SK-N-SH (cell line): ENCODE measurements around the gene RAD51B.

Experiments
- NRF1 ChIP-seq: IDR thresholded peaks from 2 replicates; pipeline ENCODE4 v1.6.1; 2012; ENCODE audit warnings: low read depth, mild to moderate bottlenecking, low read length
- TAF1 ChIP-seq: IDR thresholded peaks from 2 replicates; pipeline ENCODE4 v1.6.1; 2012; ENCODE audit warnings: low read depth, mild to moderate bottlenecking, low read length, moderate library complexity, borderline replicate concordance
- TCF12 ChIP-seq: IDR thresholded peaks from 2 replicates; pipeline ENCODE4 v1.4.0; 2012
- TF ChIP-seq, protein P1 (sequence below): fragments of 200-600 bp; sonication (generic); IDR thresholded peaks from 2 replicates; pipeline ENCODE4 v1.6.1; 2017; ENCODE audit warnings: antibody characterized with exemption, mild to moderate bottlenecking, moderate library complexity

DNA sequence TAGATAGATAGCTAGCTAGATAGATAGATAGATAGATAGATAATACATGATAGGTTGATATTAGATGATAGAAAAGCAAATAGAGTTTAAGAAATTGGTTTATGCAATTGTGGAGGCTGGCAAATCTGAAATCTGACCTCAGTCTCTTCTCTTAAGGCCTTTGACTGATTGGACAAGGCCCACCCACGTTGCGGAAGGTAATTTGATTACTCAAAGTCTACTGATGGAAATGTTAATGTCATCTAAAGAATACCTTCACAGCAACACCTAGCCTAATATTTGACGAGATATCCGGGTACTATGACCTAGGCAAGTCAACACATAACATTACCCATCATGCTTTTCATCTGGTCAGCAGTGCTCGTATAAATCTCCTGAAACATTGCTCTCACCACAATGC, 782.9 kb downstream of the RAD51B start:
- TF ChIP-seq, protein P1, sequence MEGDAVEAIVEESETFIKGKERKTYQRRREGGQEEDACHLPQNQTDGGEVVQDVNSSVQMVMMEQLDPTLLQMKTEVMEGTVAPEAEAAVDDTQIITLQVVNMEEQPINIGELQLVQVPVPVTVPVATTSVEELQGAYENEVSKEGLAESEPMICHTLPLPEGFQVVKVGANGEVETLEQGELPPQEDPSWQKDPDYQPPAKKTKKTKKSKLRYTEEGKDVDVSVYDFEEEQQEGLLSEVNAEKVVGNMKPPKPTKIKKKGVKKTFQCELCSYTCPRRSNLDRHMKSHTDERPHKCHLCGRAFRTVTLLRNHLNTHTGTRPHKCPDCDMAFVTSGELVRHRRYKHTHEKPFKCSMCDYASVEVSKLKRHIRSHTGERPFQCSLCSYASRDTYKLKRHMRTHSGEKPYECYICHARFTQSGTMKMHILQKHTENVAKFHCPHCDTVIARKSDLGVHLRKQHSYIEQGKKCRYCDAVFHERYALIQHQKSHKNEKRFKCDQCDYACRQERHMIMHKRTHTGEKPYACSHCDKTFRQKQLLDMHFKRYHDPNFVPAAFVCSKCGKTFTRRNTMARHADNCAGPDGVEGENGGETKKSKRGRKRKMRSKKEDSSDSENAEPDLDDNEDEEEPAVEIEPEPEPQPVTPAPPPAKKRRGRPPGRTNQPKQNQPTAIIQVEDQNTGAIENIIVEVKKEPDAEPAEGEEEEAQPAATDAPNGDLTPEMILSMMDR: no peak
- TF ChIP-seq TCF12: no peak
- no peak for TF ChIP-seq TAF1
- no peak for TF ChIP-seq NRF1
